GM10266 (cell line): ENCODE results near the gene EIF3L.

ENCODE experiments used
- DNase-seq: peaks from one replicate; pipeline ENCODE4 v3.0.0; 2012; ENCODE audit errors: extremely low spot score
- CTCF ChIP-seq: IDR thresholded peaks from 2 replicates; pipeline ENCODE4 v1.5.1; 2012; ENCODE audit warnings: mild to moderate bottlenecking, low read depth; ENCODE audit not compliant: control insufficient read depth, insufficient read depth; ENCODE audit errors: missing control alignments

The EIF3L gene

GRCh38 chr22:37918580-37919270, 69.5 kb downstream of the EIF3L start:
- no peak for TF ChIP-seq CTCF
- no peak for DNase-seq

- no peak for DNase-seq
- no peak for TF ChIP-seq CTCF
Measured at GRCh38 chr22:37920126-37920525, 70.9 kb downstream of the EIF3L start.

GRCh38 chr22:37922191-37922590, 73.0 kb downstream of the EIF3L start:
- no peak for TF ChIP-seq CTCF

GRCh38 chr22:37923927-37924326, 74.7 kb downstream of the EIF3L start:
- DNase-seq, result no peak
- no peak for TF ChIP-seq CTCF

More at GRCh38 chr22:37922191-37922590, 73.0 kb downstream of the EIF3L start:
- DNase-seq, result no peak

GRCh38 chr22:37924386-37925065, 75.3 kb downstream of the EIF3L start:
- TF ChIP-seq CTCF, result no peak
- DNase-seq, result no peak

- DNase-seq, result no peak
- no peak for TF ChIP-seq CTCF
Measured at GRCh38 chr22:37925330-37925729, 76.1 kb downstream of the EIF3L start.

GRCh38 chr22:37925767-37926166, 76.5 kb downstream of the EIF3L start:
- no peak for DNase-seq
- TF ChIP-seq CTCF, result no peak
